Measurements from ENCODE around the gene KCNIP3.

KCNIP3 gene

DNA sequence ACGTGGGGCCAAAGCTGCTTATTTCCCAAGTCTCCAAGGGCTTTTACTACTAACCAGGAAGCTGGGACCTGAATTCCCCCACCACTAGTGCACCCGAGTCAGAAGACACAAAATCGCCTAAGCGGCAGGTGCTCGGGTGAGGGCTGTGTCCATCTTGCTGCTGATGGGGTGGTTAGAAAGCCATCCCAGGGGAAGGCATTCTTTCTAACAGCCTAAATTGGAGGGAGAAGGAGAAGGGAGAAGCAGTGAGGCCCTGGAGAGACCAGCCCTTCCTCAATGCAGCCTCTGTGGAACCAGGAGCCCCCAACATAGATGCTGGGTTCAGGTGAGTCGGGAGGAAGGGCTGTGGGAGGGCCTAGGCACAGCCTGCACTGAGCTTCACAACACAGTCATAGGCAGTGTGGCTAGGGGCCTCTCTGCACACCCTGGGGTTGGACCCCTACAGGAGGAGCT lies 24.8 kb upstream of the KCNIP3 start:
- Histone ChIP-seq H3K9ac (ENCODE audit: insufficient read length) (no peak overlapping the region), H3K4me3 (no peak overlapping the region), H3K36me3 (ENCODE audit: insufficient read depth, low read length) (no peaks in the 10 kb centered on the region), H3K27ac (no peak overlapping the region), H3K9me3 (ENCODE audit: low read depth, low read length) (no peaks in the 10 kb centered on the region)
- TF ChIP-seq EZH2 (IDR thresholded peaks at IDR 0.05) (no peak), POLR2AphosphoS5 (IDR thresholded peaks at IDR 0.05; ENCODE audit: borderline replicate concordance, low read depth, low read length) (no peak), FOXP2 (optimal IDR thresholded peaks at IDR 0.05; ENCODE audit: control extremely low read depth, extremely low read length, insufficient read depth) (no peak)
- no peak for DNase-seq (ENCODE audit: low read depth, low spot score)

DNA sequence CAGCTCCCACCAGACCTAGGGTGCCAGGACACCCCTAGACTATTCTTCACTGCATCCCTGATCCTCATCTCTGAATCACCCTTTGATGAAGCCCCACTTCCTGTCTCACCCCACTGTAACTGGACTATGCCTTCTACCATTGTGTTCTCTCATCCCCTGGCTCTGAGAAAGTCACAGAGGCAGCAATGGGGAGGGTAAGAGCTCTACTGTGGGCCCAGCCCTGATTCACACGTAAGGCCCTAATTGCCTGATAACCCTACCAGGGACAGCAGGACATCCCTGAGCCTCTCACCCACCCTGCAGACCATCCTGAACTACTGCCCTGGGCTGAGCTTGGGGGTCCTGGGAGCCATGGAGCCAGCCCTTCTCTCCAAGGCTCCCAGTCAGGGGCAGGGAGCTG lies 24.4 kb upstream of the KCNIP3 start:
- no peak for DNase-seq (ENCODE audit: low read depth, low spot score)
- H3K27ac ChIP-seq: no peak overlapping the region
- TF ChIP-seq EZH2 (IDR thresholded peaks at IDR 0.05) (no peak), POLR2AphosphoS5 (IDR thresholded peaks at IDR 0.05; ENCODE audit: borderline replicate concordance, low read depth, low read length) (no peak), FOXP2 (optimal IDR thresholded peaks at IDR 0.05; ENCODE audit: control extremely low read depth, extremely low read length, insufficient read depth) (no peak)
- no peak overlapping the region for H3K9ac ChIP-seq (ENCODE audit: insufficient read length)
- H3K4me3 ChIP-seq: no peak overlapping the region
- H3K9me3 ChIP-seq (ENCODE audit: low read depth, low read length): no peaks in the 10 kb centered on the region
- H3K36me3 ChIP-seq (ENCODE audit: insufficient read depth, low read length): no peaks in the 10 kb centered on the region

DNA sequence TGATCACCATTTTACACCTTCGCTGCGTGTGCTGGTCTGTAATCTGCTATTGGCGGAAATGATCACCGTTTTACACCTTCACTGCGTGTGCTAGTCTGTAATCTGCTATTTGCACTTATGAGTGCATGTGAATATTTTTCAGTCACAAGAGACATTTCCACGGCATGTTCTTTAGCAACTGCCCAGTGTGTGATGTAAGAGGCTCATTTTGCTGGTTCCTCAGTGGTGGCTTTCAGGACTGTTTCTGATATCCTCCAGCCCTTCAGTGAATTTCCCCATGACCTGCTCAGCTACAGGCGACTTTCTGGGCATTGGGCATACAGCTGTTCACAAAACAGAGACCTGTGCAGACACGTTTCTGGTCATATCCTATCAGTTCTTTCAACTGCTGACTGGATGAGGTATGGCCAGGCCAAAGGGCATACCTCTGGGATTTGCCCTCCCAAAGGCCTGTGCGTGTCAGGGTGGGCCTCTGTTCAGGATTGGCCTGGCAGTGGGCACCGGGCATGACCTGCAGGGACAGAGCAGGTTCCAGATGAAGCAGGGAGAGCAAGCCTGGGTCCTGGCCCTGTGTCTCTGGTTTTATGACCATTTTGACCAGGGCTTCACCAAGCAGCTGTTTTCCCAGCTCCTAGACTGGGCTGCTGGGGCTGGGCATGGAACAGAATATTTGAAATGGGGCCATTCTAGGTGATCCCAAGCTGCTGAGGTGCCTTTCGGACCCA lies 23.4 kb upstream of the KCNIP3 start:
- TF ChIP-seq EZH2 (IDR thresholded peaks at IDR 0.05) (no peak), POLR2AphosphoS5 (IDR thresholded peaks at IDR 0.05; ENCODE audit: borderline replicate concordance, low read depth, low read length) (no peak), FOXP2 (optimal IDR thresholded peaks at IDR 0.05; ENCODE audit: control extremely low read depth, extremely low read length, insufficient read depth) (no peak)
- Histone ChIP-seq H3K27ac (no peak overlapping the region), H3K9me3 (ENCODE audit: low read depth, low read length) (no peaks in the 10 kb centered on the region), H3K4me3 (no peak overlapping the region), H3K36me3 (ENCODE audit: insufficient read depth, low read length) (no peaks in the 10 kb centered on the region), H3K9ac (ENCODE audit: insufficient read length) (no peak overlapping the region)
- no peak for DNase-seq (ENCODE audit: low read depth, low spot score)

DNA sequence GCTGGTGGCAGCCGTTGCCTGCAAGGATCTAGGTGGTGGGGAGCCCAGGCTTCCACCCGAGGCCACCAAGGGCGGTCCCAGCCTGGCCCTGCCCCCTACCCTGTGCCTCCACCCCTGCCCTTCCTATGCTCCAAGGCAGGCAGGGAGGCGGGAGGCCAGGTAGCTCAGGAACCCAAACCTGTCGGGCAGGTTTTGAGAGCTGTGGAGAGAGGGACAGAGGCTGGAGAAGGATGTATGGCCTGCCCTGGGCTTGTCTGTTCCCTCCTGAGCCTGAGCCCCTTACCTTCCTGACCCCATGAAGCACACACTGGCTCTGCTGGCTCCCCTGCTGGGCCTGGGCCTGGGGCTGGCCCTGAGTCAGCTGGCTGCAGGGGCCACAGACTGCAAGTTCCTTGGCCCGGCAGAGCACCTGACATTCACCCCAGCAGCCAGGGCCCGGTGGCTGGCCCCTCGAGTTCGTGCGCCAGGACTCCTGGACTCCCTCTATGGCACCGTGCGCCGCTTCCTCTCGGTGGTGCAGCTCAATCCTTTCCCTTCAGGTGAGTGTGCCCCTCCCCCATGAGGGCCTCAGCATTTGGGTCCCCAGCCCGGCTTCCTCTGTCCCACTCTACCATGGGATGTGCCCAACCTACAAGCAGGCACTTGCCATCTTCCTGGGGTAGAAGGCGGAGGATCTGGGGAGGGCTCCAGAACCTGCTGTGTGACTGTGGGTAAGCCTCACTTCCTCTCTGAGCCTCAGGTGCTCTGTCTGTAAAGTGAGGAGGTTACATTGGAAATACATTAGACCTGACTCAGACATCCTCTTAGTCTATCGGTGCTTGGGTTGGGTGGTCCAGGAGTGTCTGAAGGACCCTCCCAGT lies 22.6 kb upstream of the KCNIP3 start, which contains the start of gene PROM2:
PROM2 (plus strand) TSS at position 159 of the 860 bp plus-strand sequence; CDS start at position 296, 137 bp downstream.
- TF ChIP-seq FOXP2 (optimal IDR thresholded peaks at IDR 0.05; ENCODE audit: control extremely low read depth, extremely low read length, insufficient read depth) (no peak), POLR2AphosphoS5 (IDR thresholded peaks at IDR 0.05; ENCODE audit: borderline replicate concordance, low read depth, low read length) (no peak), EZH2 (IDR thresholded peaks at IDR 0.05) (no peak)
- no peak within 1 kb of the TSS for H3K4me3 ChIP-seq
- H3K9ac ChIP-seq (ENCODE audit: insufficient read length): no peak within 1 kb of the TSS
- H3K36me3 ChIP-seq (ENCODE audit: insufficient read depth, low read length): no peaks in the 10 kb centered on the region
- DNase-seq (ENCODE audit: low read depth, low spot score): no peak
- no peaks in the 10 kb centered on the region for H3K9me3 ChIP-seq (ENCODE audit: low read depth, low read length)
- H3K27ac ChIP-seq: no peak within 1 kb of the TSS

DNA sequence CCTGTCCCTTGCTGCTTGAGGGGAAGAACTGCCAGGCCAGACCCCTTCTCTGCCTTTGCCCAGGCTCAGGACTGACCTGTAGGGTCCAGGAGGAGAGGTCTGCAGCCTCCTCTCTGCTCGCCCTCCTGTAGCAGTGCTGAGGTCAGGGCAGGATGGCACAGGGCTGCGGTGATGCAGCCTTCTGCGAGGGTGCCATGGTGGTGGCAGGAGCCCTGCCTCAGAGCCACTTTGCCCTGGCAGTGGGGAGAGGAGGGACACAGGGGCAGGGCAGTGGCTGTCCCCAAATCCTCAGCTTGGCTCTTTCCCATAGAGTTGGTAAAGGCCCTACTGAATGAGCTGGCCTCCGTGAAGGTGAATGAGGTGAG lies 22.0 kb upstream of the KCNIP3 start:
- no peaks in the 10 kb centered on the region for H3K9me3 ChIP-seq (ENCODE audit: low read depth, low read length)
- no peak overlapping the region for H3K4me3 ChIP-seq
- DNase-seq (ENCODE audit: low read depth, low spot score): no peak
- H3K36me3 ChIP-seq (ENCODE audit: insufficient read depth, low read length): no peaks in the 10 kb centered on the region
- no peak for TF ChIP-seq FOXP2 (optimal IDR thresholded peaks at IDR 0.05; ENCODE audit: control extremely low read depth, extremely low read length, insufficient read depth)
- no peak for TF ChIP-seq POLR2AphosphoS5 (IDR thresholded peaks at IDR 0.05; ENCODE audit: borderline replicate concordance, low read depth, low read length)
- no peak for TF ChIP-seq EZH2 (IDR thresholded peaks at IDR 0.05)
- H3K9ac ChIP-seq (ENCODE audit: insufficient read length): no peak overlapping the region
- no peak overlapping the region for H3K27ac ChIP-seq

DNA sequence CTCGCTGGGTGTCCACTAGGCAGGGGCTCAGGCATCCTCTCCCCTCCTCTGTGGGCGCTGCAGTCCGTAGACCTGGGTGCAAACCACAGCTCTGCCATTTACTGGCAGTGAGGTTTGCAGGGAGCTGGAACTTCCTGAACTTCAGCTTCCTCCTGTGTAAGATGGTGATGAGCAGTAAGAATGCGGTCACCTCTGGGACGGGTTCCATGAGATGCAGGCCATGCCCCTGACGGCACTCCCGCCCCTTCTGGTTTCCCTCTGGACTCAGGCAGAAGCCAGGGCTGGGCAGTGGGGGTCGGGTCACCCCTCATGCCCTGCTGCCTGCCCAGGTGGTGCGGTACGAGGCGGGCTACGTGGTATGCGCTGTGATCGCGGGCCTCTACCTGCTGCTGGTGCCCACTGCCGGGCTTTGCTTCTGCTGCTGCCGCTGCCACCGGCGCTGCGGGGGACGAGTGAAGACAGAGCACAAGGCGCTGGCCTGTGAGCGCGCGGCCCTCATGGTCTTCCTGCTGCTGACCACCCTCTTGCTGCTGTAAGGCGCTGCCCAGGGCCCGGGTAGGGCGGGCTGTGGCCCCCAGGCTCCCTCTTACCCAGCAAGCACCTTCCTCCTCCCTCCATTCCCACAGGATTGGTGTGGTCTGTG lies 21.4 kb upstream of the KCNIP3 start:
- Histone ChIP-seq H3K27ac (no peak overlapping the region), H3K9ac (ENCODE audit: insufficient read length) (no peak overlapping the region), H3K36me3 (ENCODE audit: insufficient read depth, low read length) (no peaks in the 10 kb centered on the region), H3K4me3 (no peak overlapping the region), H3K9me3 (ENCODE audit: low read depth, low read length) (no peaks in the 10 kb centered on the region)
- no peak for DNase-seq (ENCODE audit: low read depth, low spot score)
- TF ChIP-seq FOXP2 (optimal IDR thresholded peaks at IDR 0.05; ENCODE audit: control extremely low read depth, extremely low read length, insufficient read depth): no peak

DNA sequence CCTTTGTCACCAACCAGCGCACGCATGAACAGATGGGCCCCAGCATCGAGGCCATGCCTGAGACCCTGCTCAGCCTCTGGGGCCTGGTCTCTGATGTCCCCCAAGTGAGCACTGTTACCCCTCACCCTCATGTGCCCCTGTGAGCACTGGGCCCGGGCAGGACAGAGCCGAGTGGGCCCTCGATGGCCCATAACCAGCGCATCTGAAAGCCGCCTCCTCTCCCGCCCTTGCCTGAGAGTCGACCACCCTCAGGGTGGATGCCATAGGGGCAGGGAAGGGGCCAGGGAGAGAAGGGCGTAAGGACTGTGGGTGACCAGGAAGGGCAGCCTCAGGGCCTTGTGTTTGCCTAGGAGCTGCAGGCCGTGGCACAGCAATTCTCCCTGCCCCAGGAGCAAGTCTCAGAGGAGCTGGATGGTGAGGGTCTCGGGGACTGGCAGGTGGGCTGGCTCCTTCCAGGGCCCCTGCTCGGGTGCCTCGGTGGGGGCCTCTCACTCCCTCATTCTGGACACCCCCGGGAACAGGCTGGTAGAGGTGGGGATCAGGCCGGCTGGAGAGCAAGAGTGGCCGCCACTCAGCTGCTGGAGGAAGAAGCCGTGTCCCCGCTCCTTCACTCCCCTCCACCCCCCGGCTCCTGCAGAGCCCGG lies 20.8 kb upstream of the KCNIP3 start:
- Histone ChIP-seq H3K9ac (ENCODE audit: insufficient read length) (no peak overlapping the region), H3K4me3 (no peak overlapping the region), H3K27ac (no peak overlapping the region), H3K9me3 (ENCODE audit: low read depth, low read length) (no peaks in the 10 kb centered on the region), H3K36me3 (ENCODE audit: insufficient read depth, low read length) (no peaks in the 10 kb centered on the region)
- no peak for DNase-seq (ENCODE audit: low read depth, low spot score)
- TF ChIP-seq FOXP2 (optimal IDR thresholded peaks at IDR 0.05; ENCODE audit: control extremely low read depth, extremely low read length, insufficient read depth): no peak
- no peak for TF ChIP-seq POLR2AphosphoS5 (IDR thresholded peaks at IDR 0.05; ENCODE audit: borderline replicate concordance, low read depth, low read length)
- TF ChIP-seq EZH2 (IDR thresholded peaks at IDR 0.05): no peak

DNA sequence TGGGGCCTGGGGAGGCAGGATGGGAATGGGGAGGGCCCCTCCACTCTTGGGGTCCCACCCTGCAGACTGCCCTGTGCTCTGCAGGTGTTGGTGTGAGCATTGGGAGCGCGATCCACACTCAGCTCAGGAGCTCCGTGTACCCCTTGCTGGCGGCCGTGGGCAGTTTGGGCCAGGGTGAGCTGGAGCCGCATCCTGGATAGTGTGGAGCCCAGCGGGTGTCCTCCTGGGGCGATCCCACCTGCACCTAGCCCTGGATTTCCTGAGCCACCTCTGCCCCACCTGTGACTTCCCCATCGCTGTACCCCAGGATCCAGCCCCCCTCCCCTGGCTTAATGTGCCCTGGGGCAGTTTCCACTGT lies 20.3 kb upstream of the KCNIP3 start:
- no peak for DNase-seq (ENCODE audit: low read depth, low spot score)

More for the DNA sequence above, 20.3 kb upstream of the KCNIP3 start:
- Histone ChIP-seq H3K27ac (no peak overlapping the region), H3K36me3 (ENCODE audit: insufficient read depth, low read length) (no peaks in the 10 kb centered on the region), H3K4me3 (no peak overlapping the region), H3K9me3 (ENCODE audit: low read depth, low read length) (no peaks in the 10 kb centered on the region), H3K9ac (ENCODE audit: insufficient read length) (no peak overlapping the region)
- TF ChIP-seq EZH2 (IDR thresholded peaks at IDR 0.05) (no peak), POLR2AphosphoS5 (IDR thresholded peaks at IDR 0.05; ENCODE audit: borderline replicate concordance, low read depth, low read length) (no peak), FOXP2 (optimal IDR thresholded peaks at IDR 0.05; ENCODE audit: control extremely low read depth, extremely low read length, insufficient read depth) (no peak)
